ENCODE data around the gene LHX3. TPM values are rescaled to one million over a fixed set of nuclear protein-coding genes. Genes with fewer than 3 reads are reported as not detected.
"Not testable (repeated sequence)": the region's sequence is repeated elsewhere in the genome, so short reads cannot be mapped to it uniquely, and the experiment has no call there.

The LHX3 gene
- polyA plus RNA-seq, 3 donors from 2014 or later = not detected

- H3K36me3 Mint-ChIP-seq = no peaks in the 10 kb centered on the region
- no peak for DNase-seq
- no peak overlapping the region for H3K4me3 Mint-ChIP-seq
- H3K27me3 Mint-ChIP-seq (ENCODE audit: low read depth in 3 of 3) = peaks cover 1 to 4% (median 2%) of the 10 kb centered on the region in 3 donors
- H3K9me3 Mint-ChIP-seq = no peaks in the 10 kb centered on the region
- no peak overlapping the region for H3K27ac Mint-ChIP-seq
- no peaks in the 10 kb centered on the region for H3K4me1 Mint-ChIP-seq
Measured at GRCh38 chr9:136155576-136155975, 49.4 kb downstream of the LHX3 start.

- Mint-ChIP-seq H3K36me3 (no peaks in the 10 kb centered on the region), H3K27ac (no peak overlapping the region), H3K9me3 (no peaks in the 10 kb centered on the region), H3K27me3 (ENCODE audit: low read depth in 3 of 3) (peaks cover 0 to 4% (median 2%) of the 10 kb centered on the region in 3 donors), H3K4me3 (no peak overlapping the region), H3K4me1 (no peaks in the 10 kb centered on the region)
- DNase-seq = no peak
Measured at GRCh38 chr9:136154943-136155342, 50.0 kb downstream of the LHX3 start.

GRCh38 chr9:136153381-136154065, 51.4 kb downstream of the LHX3 start:
- H3K27me3 Mint-ChIP-seq (ENCODE audit: low read depth in 3 of 3) = peaks cover 0 to 4% (median 2%) of the 10 kb centered on the region in 3 donors
- no peak for DNase-seq
- no peak overlapping the region for H3K27ac Mint-ChIP-seq
- H3K9me3 Mint-ChIP-seq = no peaks in the 10 kb centered on the region
- H3K4me3 Mint-ChIP-seq = no peak overlapping the region
- no peaks in the 10 kb centered on the region for H3K36me3 Mint-ChIP-seq
- no peaks in the 10 kb centered on the region for H3K4me1 Mint-ChIP-seq

GRCh38 chr9:136152931-136153330, 52.0 kb downstream of the LHX3 start:
- no peak for DNase-seq
- H3K36me3 Mint-ChIP-seq = no peaks in the 10 kb centered on the region
- no peak overlapping the region for H3K4me3 Mint-ChIP-seq
- no peaks in the 10 kb centered on the region for H3K9me3 Mint-ChIP-seq
- peaks cover 0 to 4% (median 2%) of the 10 kb centered on the region in 3 donors for H3K27me3 Mint-ChIP-seq (ENCODE audit: low read depth in 3 of 3)
- no peaks in the 10 kb centered on the region for H3K4me1 Mint-ChIP-seq
- H3K27ac Mint-ChIP-seq = no peak overlapping the region

DNA sequence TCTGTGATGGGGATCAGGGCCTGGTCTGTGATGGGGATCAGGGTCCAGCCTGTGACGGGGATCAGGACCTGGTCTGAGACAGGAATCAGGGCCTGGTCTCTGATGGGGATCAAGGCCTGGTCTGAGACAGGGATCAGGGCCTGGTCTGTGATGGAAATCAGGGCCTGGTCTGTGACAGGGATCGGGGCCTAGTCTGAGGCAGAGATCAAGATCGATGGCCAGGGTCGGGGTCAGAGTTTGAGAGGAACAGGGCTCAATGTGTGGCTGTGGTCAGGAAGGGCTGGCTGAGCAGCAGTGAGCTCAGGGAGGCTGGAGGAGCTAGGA, 52.4 kb downstream of the LHX3 start:
- no peak overlapping the region for H3K4me3 Mint-ChIP-seq
- H3K27ac Mint-ChIP-seq = no peak overlapping the region
- peaks cover 0 to 4% (median 2%) of the 10 kb centered on the region in 3 donors for H3K27me3 Mint-ChIP-seq (ENCODE audit: low read depth in 3 of 3)
- no peak for DNase-seq
- H3K36me3 Mint-ChIP-seq = no peaks in the 10 kb centered on the region
- H3K4me1 Mint-ChIP-seq = no peaks in the 10 kb centered on the region
- H3K9me3 Mint-ChIP-seq = no peaks in the 10 kb centered on the region

DNA sequence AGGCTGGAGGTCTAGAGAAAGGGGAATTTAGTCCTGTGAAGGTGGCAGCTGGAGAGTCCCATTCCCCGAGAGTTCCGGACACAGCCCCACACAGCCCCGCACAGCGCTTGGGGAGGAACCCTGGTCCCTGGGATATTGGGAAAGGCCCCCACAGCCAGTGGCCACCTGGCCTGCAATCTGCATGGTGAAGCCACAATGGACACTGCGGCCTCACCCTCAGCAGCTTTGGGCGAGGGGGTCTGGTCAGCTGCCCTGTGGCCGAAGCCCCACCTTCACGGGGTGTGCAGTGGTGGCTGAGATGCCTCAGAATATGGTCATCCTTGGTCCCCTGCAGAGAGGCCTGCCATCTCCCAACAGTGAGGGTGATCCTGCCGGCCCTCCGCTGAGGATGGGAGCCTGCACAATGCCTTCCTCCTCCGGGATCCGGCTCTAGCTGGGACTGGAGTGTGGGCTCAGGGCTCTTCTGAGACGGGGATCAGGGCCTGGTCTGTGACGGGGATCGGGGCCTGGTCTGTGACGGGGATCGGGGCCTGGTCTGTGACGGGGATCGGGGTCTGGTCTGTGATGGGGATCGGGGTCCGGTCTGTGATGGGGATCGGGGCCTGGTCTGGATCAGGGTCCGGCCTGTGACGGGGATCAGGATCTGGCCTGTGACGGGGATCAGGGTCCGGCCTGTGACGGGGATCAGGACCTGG, 52.9 kb downstream of the LHX3 start:
- no peak overlapping the region for H3K4me3 Mint-ChIP-seq
- no peaks in the 10 kb centered on the region for H3K36me3 Mint-ChIP-seq
- H3K4me1 Mint-ChIP-seq = no peaks in the 10 kb centered on the region
- H3K27ac Mint-ChIP-seq = no peak overlapping the region
- no peaks in the 10 kb centered on the region for H3K9me3 Mint-ChIP-seq
- peaks cover 0 to 4% (median 2%) of the 10 kb centered on the region in 3 donors for H3K27me3 Mint-ChIP-seq (ENCODE audit: low read depth in 3 of 3)
- DNase-seq = no peak

DNA sequence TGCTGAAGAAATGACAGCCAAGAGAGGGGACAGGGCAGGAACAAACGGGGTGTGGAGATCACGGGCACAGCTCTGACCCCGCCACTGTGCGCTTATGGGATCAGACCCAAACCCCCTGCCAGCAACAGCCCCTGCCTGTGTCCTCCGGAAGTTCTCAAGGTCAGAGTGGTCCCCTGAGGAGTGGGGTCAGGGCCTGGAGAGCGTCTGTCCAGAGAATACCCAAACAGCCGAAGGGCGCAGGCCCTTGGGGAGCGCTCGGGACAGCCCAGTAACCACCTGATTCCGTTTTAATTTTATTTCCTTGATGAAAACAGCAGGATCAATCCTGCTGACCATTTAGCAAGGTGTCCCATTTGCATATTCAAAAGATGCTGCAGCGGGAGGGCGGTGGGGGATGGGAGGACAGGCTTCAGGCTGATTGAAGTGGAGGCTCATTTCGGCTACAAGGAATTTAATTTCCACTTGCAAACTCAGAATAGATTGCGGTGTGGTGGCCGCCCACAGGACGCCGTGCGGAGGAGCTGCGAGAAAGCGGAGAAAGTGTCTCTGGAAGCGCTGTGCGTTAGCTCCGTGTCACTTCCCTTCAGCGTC, 53.6 kb downstream of the LHX3 start:
- no peaks in the 10 kb centered on the region for H3K4me1 Mint-ChIP-seq
- no peak overlapping the region for H3K4me3 Mint-ChIP-seq
- no peaks in the 10 kb centered on the region for H3K9me3 Mint-ChIP-seq
- no peaks in the 10 kb centered on the region for H3K36me3 Mint-ChIP-seq
- no peak overlapping the region for H3K27ac Mint-ChIP-seq
- H3K27me3 Mint-ChIP-seq (ENCODE audit: low read depth in 3 of 3) = peaks cover 0 to 5% (median 2%) of the 10 kb centered on the region in 3 donors
- DNase-seq = no peak

GRCh38 chr9:136150664-136151213, 54.2 kb downstream of the LHX3 start:
- DNase-seq; H3K4me3 Mint-ChIP-seq; H3K27ac Mint-ChIP-seq; H3K27me3 Mint-ChIP-seq (ENCODE audit: low read depth in 3 of 3); H3K36me3 Mint-ChIP-seq; H3K4me1 Mint-ChIP-seq; H3K9me3 Mint-ChIP-seq: not testable (repeated sequence)

DNA sequence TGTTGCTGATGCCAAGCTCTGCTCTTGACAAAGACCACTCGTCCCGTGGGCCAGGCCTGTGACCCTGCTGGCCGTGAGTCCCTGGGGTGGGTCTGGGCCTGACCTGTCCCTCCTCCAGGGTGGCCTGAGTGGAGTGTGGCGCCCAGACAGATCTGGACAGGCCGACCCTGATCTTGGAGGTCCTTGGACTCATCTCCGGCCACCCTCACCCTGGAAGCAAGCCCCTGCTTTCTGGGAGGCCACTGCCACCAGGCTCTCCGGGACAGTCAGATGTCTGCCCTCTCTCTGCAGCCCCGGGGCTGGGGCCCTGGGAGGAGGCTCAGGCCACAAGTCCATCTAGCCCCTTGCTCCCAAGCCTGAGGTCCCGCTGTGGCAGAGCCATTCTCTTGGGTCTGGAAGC, 55.1 kb downstream of the LHX3 start:
- no peak overlapping the region for H3K27ac Mint-ChIP-seq
- no peaks in the 10 kb centered on the region for H3K4me1 Mint-ChIP-seq
- H3K27me3 Mint-ChIP-seq (ENCODE audit: low read depth in 3 of 3) = peaks cover 2 to 6% (median 2%) of the 10 kb centered on the region in 3 donors
- DNase-seq = no peak
- no peaks in the 10 kb centered on the region for H3K36me3 Mint-ChIP-seq
- no peak overlapping the region for H3K4me3 Mint-ChIP-seq
- H3K9me3 Mint-ChIP-seq = no peaks in the 10 kb centered on the region

- H3K27ac Mint-ChIP-seq = no peak overlapping the region
- H3K9me3 Mint-ChIP-seq = no peaks in the 10 kb centered on the region
- H3K27me3 Mint-ChIP-seq (ENCODE audit: low read depth in 3 of 3) = peaks cover 2 to 6% (median 2%) of the 10 kb centered on the region in 3 donors
- no peak overlapping the region for H3K4me3 Mint-ChIP-seq
- no peaks in the 10 kb centered on the region for H3K4me1 Mint-ChIP-seq
- DNase-seq = no peak
- no peaks in the 10 kb centered on the region for H3K36me3 Mint-ChIP-seq
Measured at GRCh38 chr9:136149337-136149736, 55.6 kb downstream of the LHX3 start.

DNA sequence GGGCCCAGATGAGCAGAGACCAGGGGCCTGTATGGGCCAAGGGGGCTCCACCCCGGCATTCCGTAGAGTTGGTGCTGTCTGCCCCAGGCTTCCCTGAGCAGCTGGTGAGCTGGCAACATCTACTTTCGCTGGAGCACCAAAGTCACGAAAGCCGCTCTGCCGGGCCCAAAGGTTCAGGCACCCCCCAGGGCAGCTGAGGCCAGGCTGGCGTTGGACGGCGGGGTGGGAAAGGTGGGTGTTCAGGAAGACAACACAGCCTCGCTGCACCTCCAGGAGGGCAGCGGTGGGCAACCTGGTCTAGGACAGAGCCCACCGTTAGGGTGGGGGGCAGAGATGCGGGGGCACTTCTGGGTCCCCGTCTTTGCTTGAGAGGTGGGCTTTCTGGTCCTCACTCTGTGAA, 56.2 kb downstream of the LHX3 start:
- no peaks in the 10 kb centered on the region for H3K4me1 Mint-ChIP-seq
- H3K9me3 Mint-ChIP-seq = no peaks in the 10 kb centered on the region
- H3K27me3 Mint-ChIP-seq (ENCODE audit: low read depth in 3 of 3) = peaks cover 2 to 6% (median 2%) of the 10 kb centered on the region in 3 donors
- no peaks in the 10 kb centered on the region for H3K36me3 Mint-ChIP-seq
- no peak overlapping the region for H3K4me3 Mint-ChIP-seq
- H3K27ac Mint-ChIP-seq = no peak overlapping the region
- no peak for DNase-seq

- H3K27ac Mint-ChIP-seq = no peak overlapping the region
- no peaks in the 10 kb centered on the region for H3K4me1 Mint-ChIP-seq
- no peak for DNase-seq
- H3K27me3 Mint-ChIP-seq (ENCODE audit: low read depth in 3 of 3) = peaks cover 2 to 6% (median 2%) of the 10 kb centered on the region in 3 donors
- no peaks in the 10 kb centered on the region for H3K36me3 Mint-ChIP-seq
- H3K9me3 Mint-ChIP-seq = no peaks in the 10 kb centered on the region
- H3K4me3 Mint-ChIP-seq = no peak overlapping the region
Measured at GRCh38 chr9:136147890-136148714, 56.8 kb downstream of the LHX3 start.

DNA sequence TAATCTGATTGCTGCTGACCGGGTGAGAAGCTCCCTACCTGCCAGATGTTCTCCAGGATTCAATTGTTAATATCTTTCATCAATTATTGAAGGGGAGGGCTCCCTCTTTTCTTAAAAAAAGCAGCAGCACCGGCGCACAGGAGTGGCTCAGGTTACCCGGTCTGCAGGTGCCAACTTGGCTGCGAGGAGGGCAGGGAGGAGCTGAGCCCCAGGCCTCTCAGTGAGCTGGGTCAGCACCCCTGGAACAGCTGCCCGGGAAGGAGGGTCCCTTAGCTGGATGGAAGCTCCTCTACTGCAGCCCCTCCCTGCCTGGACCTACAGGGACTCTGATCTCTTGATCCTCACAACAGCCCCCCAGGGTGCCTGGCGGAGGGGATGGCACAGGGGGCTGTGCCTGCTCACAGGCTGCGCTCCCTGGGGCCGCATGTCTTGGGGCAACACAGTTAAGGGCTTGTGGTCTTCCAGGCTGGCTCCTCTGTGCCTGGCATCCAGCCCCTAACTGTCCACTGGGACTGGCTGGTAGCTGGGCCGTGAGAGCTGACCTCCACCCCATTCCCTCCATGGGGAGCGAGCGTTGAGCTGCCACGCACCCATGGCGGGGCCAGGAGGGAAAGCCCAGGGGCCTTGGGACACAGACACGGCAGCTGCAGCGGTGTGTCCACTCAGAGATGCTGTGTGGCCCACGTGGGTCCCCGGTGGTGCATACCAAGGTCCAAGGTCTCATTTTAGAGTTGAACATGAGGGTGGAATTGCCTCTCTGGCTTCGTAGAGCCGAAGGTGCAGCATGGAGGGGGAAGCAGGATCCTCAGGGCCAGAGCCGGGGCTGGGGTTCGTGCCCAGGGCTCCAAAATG, 57.7 kb downstream of the LHX3 start:
- no peak overlapping the region for H3K4me3 Mint-ChIP-seq
- no peaks in the 10 kb centered on the region for H3K36me3 Mint-ChIP-seq
- no peak overlapping the region for H3K27ac Mint-ChIP-seq

More for the DNA sequence above, 57.7 kb downstream of the LHX3 start:
- no peaks in the 10 kb centered on the region for H3K4me1 Mint-ChIP-seq
- no peak for DNase-seq
- peaks cover under 1 to 4% (median 2%) of the 10 kb centered on the region in 3 donors for H3K27me3 Mint-ChIP-seq (ENCODE audit: low read depth in 3 of 3)
- H3K9me3 Mint-ChIP-seq = no peaks in the 10 kb centered on the region

All from immature natural killer cell (primary cell).